MM.1S (cell line): ENCODE data around the gene LDLRAD4.

Experiments used
- DNase-seq: peaks from one replicate; pipeline ENCODE4 v3.0.0-alpha.2; 2015
- H2AFZ ChIP-seq: fragments of 300-600 bp; sonication (generic); 2 replicates; pipeline ENCODE4 v1.6.0; 2016; ENCODE audit warnings: antibody characterized with exemption, low read length
- H3F3A ChIP-seq: fragments of 300-600 bp; sonication (generic); 2 replicates; pipeline ENCODE4 v1.6.1; 2016; ENCODE audit warnings: mild to moderate bottlenecking, antibody characterized with exemption, low read length, moderate library complexity, mixed read lengths; ENCODE audit not compliant: insufficient read depth
- H3K27ac ChIP-seq: fragments of 300-600 bp; sonication (generic); 2 replicates; pipeline ENCODE4 v1.5.1; 2016; ENCODE audit warnings: mild to moderate bottlenecking, low read length
- H3K27me3 ChIP-seq: fragments of 300-600 bp; sonication (generic); replicated peaks from 2 replicates; pipeline ENCODE4 v1.6.0; 2016; ENCODE audit warnings: low read length; ENCODE audit not compliant: insufficient read depth
- H3K36me3 ChIP-seq: fragments of 300-600 bp; sonication (generic); replicated peaks from 2 replicates; pipeline ENCODE4 v1.6.1; 2016; ENCODE audit warnings: mild to moderate bottlenecking, low read length, mixed read lengths; ENCODE audit not compliant: insufficient read depth
- H3K4me1 ChIP-seq: fragments of 300-600 bp; sonication (generic); 2 replicates; pipeline ENCODE4 v1.6.1; 2016; ENCODE audit warnings: low read length, mixed read lengths
- H3K4me2 ChIP-seq: fragments of 300-600 bp; sonication (generic); 2 replicates; pipeline ENCODE4 v1.6.0; 2016; ENCODE audit warnings: low read depth, low read length
- H3K4me3 ChIP-seq: fragments of 300-600 bp; sonication (generic); 2 replicates; pipeline ENCODE4 v1.5.1; 2016; ENCODE audit warnings: low read length, mixed read lengths
- H3K79me2 ChIP-seq: fragments of 300-600 bp; sonication (generic); 2 replicates; pipeline ENCODE4 v1.6.1; 2016; ENCODE audit warnings: mixed run types, low read length, mixed read lengths
- H3K9ac ChIP-seq: fragments of 300-600 bp; sonication (generic); 2 replicates; pipeline ENCODE4 v1.6.1; 2016; ENCODE audit warnings: low read length, mixed read lengths
- H3K9me2 ChIP-seq: fragments of 300-600 bp; sonication (generic); replicated peaks from 2 replicates; pipeline ENCODE4 v1.6.1; 2016; ENCODE audit warnings: mild to moderate bottlenecking, low read length, mixed read lengths; ENCODE audit not compliant: insufficient read depth
- H3K9me3 ChIP-seq: fragments of 300-600 bp; sonication (generic); replicated peaks from 2 replicates; pipeline ENCODE4 v1.6.1; 2016; ENCODE audit warnings: mild to moderate bottlenecking, low read length, mixed read lengths; ENCODE audit not compliant: insufficient read depth
- H4K20me1 ChIP-seq: fragments of 300-600 bp; sonication (generic); 2 replicates; pipeline ENCODE4 v1.6.1; 2016; ENCODE audit warnings: mild to moderate bottlenecking, low read length, moderate library complexity, mixed read lengths; ENCODE audit not compliant: insufficient read depth
- CTCF ChIP-seq: fragments of 300-600 bp; sonication (generic); IDR thresholded peaks from 2 replicates; pipeline ENCODE4 v1.5.1; 2016; ENCODE audit warnings: antibody characterized with exemption, low read length, mixed read lengths
- EZH2 ChIP-seq: fragments of 300-600 bp; sonication (generic); optimal IDR thresholded peaks from 2 replicates; pipeline ENCODE3; 2017; ENCODE audit warnings: low read depth, mild to moderate bottlenecking, antibody characterized with exemption, low read length, mixed read lengths
- EZH2phosphoT487 ChIP-seq: fragments of 300-600 bp; sonication (generic); IDR thresholded peaks from 2 replicates; pipeline ENCODE4 v1.6.1; 2018; ENCODE audit warnings: antibody characterized with exemption, low read length

The LDLRAD4 gene

GRCh38 chr18:13179566-13180113 is 38.9 kb upstream of the LDLRAD4 start:
- no peaks in the 10 kb centered on the region for H4K20me1 ChIP-seq
- H3F3A ChIP-seq, result no peaks in the 10 kb centered on the region
- H3K4me1 ChIP-seq, result no peaks in the 10 kb centered on the region
- H3K9me2 ChIP-seq, result no peaks in the 10 kb centered on the region
- no peak overlapping the region for H3K4me3 ChIP-seq
- TF ChIP-seq EZH2phosphoT487, result no peak
- TF ChIP-seq CTCF, result no peak
- TF ChIP-seq EZH2, result no peak
- H3K27me3 ChIP-seq, result no peaks in the 10 kb centered on the region
- no peaks in the 10 kb centered on the region for H3K79me2 ChIP-seq
- no peak overlapping the region for H3K4me2 ChIP-seq
- no peak for DNase-seq
- H3K9me3 ChIP-seq, result no peaks in the 10 kb centered on the region
- no peak overlapping the region for H3K27ac ChIP-seq
- no peaks in the 10 kb centered on the region for H3K36me3 ChIP-seq
- H3K9ac ChIP-seq, result no peak overlapping the region
- H2AFZ ChIP-seq, result no peak overlapping the region

GRCh38 chr18:13180614-13181375 is 37.8 kb upstream of the LDLRAD4 start:
- H3K9me3 ChIP-seq, result no peaks in the 10 kb centered on the region
- H3K9ac ChIP-seq, result no peak overlapping the region
- TF ChIP-seq EZH2 (no peak), CTCF (no peak), EZH2phosphoT487 (no peak)
- no peaks in the 10 kb centered on the region for H3K9me2 ChIP-seq
- no peaks in the 10 kb centered on the region for H4K20me1 ChIP-seq
- DNase-seq, result no peak
- H3K4me3 ChIP-seq, result no peak overlapping the region
- H2AFZ ChIP-seq, result no peak overlapping the region
- H3K79me2 ChIP-seq, result no peaks in the 10 kb centered on the region
- H3K27ac ChIP-seq, result no peak overlapping the region
- H3K4me2 ChIP-seq, result no peak overlapping the region
- no peaks in the 10 kb centered on the region for H3K4me1 ChIP-seq
- no peaks in the 10 kb centered on the region for H3K36me3 ChIP-seq
- no peaks in the 10 kb centered on the region for H3K27me3 ChIP-seq
- no peaks in the 10 kb centered on the region for H3F3A ChIP-seq

GRCh38 chr18:13181765-13182164 is 36.8 kb upstream of the LDLRAD4 start:
- no peak for DNase-seq
- Histone ChIP-seq H3K27ac (no peak overlapping the region), H2AFZ (no peak overlapping the region), H3K9me2 (no peaks in the 10 kb centered on the region), H3F3A (no peaks in the 10 kb centered on the region), H3K27me3 (no peaks in the 10 kb centered on the region), H3K4me1 (no peaks in the 10 kb centered on the region), H3K36me3 (no peaks in the 10 kb centered on the region), H4K20me1 (no peaks in the 10 kb centered on the region), H3K9me3 (no peaks in the 10 kb centered on the region), H3K4me3 (no peak overlapping the region), H3K4me2 (no peak overlapping the region), H3K79me2 (no peaks in the 10 kb centered on the region), H3K9ac (no peak overlapping the region)
- no peak for TF ChIP-seq EZH2
- TF ChIP-seq CTCF, result no peak
- no peak for TF ChIP-seq EZH2phosphoT487
